Choroid plexus epithelial cell (primary cell): ENCODE data around the gene CBARP.

ENCODE experiments used
- DNase-seq: peaks from one replicate; pipeline ENCODE4 v3.0.0-alpha.2; 2010; ENCODE audit warnings: low read depth
- H3K4me3 ChIP-seq: 2 replicates; pipeline ENCODE4 v1.5.1; 2011; ENCODE audit warnings: low read depth, mild to moderate bottlenecking, control low read depth, low read length, moderate library complexity
- TF ChIP-seq, protein P1 (sequence below): conservative IDR thresholded peaks from 2 replicates; pipeline ENCODE4 v1.5.1; 2011; ENCODE audit warnings: low read depth, mild to moderate bottlenecking, control low read depth, inconsistent platforms, low read length, moderate library complexity

The CBARP gene

DNA sequence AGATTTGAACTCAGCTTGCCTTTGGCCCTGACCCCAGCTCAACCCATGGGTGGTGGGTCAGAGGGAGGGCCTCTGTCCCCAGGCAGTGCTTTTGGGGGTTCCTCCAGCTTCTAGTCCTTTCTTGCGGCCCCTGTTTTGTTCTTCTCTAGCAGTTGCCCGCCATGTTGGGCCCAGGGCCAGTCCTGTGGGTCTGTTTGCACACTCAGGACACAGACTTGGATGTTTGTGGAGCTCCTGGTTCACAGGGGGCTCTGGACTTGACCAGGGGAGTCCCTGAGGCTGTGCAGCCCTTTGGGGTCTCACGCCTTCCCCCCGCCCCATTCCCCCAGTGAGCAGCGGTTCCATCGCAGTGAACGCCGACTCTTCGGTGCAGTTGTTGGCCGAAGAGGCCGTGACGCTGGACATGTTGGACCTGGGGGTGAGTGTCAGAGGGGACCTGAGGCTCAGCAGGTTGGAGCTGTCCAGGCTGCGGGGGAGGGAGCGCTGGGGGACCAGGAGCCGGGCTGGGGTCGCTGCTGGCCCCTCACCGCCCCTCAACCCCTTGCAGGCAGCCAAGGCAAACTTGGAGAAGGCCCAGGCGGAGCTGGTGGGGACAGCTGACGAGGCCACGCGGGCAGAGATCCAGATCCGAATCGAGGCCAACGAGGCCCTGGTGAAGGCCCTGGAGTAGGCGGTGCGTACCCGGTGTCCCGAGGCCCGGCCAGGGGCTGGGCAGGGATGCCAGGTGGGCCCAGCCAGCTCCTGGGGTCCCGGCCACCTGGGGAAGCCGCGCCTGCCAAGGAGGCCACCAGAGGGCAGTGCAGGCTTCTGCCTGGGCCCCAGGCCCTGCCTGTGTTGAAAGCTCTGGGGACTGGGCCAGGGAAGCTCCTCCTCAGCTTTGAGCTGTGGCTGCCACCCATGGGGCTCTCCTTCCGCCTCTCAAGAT is 6.2 kb upstream of the CBARP start:
- TF ChIP-seq, protein P1, sequence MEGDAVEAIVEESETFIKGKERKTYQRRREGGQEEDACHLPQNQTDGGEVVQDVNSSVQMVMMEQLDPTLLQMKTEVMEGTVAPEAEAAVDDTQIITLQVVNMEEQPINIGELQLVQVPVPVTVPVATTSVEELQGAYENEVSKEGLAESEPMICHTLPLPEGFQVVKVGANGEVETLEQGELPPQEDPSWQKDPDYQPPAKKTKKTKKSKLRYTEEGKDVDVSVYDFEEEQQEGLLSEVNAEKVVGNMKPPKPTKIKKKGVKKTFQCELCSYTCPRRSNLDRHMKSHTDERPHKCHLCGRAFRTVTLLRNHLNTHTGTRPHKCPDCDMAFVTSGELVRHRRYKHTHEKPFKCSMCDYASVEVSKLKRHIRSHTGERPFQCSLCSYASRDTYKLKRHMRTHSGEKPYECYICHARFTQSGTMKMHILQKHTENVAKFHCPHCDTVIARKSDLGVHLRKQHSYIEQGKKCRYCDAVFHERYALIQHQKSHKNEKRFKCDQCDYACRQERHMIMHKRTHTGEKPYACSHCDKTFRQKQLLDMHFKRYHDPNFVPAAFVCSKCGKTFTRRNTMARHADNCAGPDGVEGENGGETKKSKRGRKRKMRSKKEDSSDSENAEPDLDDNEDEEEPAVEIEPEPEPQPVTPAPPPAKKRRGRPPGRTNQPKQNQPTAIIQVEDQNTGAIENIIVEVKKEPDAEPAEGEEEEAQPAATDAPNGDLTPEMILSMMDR, result peak; percentile 82
- DNase-seq, result peak; percentile 88
- no peak overlapping the region for H3K4me3 ChIP-seq

DNA sequence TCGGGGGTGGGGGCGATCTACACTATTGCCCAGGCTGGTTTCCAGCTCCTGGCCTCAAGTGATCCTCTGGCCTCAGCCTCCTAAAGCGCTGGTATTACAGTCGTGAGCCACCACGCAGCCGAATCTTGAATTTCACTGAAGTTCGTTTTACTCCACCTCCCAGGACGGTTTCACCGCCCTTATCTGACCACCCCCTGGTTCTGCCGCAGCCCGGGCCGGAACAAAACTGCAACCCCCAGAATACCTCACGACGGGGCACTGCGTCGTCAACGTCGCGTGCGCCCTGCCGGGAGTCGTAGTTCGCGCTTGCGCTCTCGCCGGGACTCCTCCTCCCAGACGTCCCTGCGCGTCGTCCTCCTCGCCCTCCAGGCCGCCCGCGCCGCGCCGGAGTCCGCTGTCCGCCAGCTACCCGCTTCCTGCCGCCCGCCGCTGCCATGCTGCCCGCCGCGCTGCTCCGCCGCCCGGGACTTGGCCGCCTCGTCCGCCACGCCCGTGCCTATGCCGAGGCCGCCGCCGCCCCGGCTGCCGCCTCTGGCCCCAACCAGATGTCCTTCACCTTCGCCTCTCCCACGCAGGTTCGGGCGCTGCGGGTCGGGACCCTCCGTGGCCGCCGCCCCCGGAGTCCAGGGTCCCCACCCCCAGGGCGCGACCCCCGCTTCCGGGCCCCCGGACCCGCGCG is 3.8 kb upstream of the CBARP start, which contains the start of gene ATP5F1D:
ATP5F1D (plus strand) TSS at position 335 of the 679 bp plus-strand sequence; CDS start at position 435, 100 bp downstream.
- H3K4me3 ChIP-seq, result peak within 1 kb of the TSS; percentile 72
- TF ChIP-seq, protein P1, result no peak
- peak; percentile 98 for DNase-seq

DNA sequence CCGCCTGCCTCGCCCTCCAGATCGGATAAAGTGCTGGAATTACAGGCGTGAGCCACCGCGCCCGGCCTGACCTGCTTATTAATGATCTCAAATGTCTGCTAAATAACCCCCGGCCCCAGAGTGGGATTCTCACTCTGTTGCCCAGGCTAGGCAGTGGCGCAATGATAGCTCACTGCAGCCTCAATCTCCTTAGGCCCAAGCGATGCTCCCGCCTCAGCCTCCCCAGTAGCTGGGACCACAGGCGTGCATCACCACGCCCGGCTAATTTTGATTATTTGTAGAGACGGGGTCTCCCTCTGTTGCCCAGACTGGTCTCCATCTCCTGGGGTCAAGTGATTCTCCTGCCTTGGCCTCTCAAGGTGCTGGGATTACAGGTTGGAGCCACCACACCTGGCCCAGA is 3.1 kb upstream of the CBARP start:
- DNase-seq, result no peak
- TF ChIP-seq, protein P1, result no peak
- H3K4me3 ChIP-seq, result no peak overlapping the region

DNA sequence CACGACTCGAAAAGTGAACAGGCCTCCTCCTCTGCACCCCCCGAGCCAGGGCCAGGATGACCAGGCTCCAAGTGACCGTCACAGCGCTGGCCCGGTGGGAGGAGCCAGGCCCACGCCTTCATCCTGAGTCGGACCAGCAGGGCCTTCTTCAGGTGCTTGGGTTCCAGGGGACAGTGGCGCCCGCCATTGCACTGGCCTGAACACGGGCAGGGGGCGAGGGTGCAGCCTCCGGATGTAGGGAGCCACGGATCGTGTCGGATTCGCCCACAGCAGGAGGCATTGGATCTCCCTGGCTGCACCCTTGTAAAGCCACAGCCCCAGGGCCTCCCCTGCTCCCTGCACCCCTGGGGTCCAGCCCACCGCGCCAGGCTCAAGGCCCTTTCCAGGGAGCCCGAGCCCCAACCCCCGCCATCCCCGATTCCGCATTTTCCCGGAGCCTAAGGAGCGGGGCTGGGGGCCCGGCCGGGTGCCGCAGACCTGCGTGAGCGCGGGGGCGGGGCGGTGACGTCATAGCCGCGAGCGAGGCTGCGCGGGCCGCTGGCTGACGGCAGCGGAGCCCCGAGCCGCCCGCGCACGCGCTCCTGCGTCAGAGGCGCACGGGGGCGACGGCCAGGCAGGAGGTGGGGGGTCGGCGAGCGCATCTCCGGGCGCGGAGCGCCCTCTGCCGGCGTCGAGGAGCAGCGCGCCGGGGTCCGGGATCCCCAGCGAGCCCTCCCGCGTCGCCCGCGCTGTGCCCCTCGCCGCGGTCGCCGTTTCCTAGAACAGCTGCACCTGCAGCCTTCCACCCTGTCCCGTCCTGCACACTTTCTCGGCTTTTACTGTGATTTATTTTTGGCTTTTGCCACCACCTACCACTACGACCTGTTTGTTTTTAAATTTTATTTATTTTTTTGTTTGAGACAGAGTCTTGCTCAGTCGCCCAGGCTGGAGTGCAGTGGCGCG is 2.3 kb upstream of the CBARP start:
- TF ChIP-seq, protein P1, result peak; percentile 57
- DNase-seq, result peak; percentile 93
- peak overlapping the region; percentile 57 for H3K4me3 ChIP-seq

DNA sequence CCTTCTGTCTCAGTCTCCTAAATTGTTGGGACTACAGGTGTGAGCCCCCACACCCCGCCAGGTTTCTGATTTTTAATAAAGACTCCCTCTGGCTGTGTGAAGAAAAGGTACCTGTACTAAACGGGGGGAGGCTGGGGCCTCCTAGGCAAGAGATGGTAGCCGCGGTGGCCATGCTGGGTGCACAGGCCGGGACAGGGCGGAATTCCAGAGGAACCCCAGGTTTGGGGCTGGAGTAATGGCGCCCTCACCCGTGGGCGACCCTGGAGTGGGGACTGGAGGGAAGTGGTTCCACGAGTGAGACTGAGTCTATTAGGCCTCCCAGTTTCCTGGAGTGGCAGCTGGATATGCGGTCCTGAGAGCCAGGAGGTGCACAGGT is 1.6 kb upstream of the CBARP start:
- no peak overlapping the region for H3K4me3 ChIP-seq
- TF ChIP-seq, protein P1, result no peak
- no peak for DNase-seq

DNA sequence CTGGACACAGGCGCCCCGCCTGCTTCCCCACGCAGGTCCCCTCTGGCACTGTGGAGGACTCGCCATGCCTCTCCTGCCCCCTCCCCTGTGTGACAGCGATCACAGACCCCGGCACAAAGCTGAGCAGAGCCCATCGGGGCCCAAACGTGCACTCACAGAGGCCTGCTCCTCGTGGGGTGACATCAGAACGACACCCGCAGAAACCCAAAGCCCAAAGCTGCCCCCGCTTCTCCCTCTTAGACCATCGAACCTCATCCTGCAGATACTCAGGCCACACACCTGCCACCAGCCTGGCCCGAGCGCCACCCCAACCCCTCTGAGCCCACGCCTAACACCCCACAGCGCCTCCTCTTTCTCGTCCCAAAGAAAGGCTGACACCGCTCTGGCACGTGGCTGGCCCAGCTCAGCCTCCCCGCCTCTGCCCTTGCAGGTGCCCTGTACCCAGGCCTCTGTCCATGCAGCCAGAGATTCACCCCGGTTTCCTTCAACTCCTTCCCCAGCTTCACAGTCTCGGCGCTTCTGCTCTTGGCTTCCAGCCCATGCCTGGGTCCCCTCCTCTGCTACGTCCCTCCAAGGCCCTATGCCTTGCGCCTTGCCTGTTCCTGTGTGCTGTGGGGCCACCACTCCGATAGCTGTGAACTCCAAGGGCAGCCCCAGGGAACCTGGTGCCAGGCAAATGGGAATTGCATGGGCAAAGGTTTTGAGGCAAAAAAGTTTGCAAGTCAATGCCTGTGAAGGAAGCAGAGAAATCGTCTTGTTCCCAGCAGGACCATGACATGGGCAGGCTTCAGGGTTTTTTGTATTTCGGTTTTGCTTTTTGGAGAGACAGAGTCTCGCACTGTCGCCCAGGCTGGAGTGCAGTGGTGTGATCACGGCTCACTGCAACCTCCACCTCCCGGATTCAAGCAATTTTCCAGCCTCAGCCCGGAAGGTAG is 831 bp upstream of the CBARP start:
- TF ChIP-seq, protein P1, result no peak
- DNase-seq, result no peak
- H3K4me3 ChIP-seq, result peak overlapping the region; percentile 70
